BJ (cell line): ENCODE measurements around the gene CDSN. TPM values are rescaled to one million over a fixed set of nuclear protein-coding genes. Genes with fewer than 3 reads are reported as not detected.
"Not testable (repeated sequence)": the region's sequence is repeated elsewhere in the genome, so short reads cannot be mapped to it uniquely, and the experiment has no call there.

Source experiments
- CTCF ChIA-PET: fragments of 350-600 bp; formaldehyde crosslinking; extraction: SDS; loops from one replicate; lab custom pipeline; 2021; ENCODE audit warnings: antibody characterized with exemption, inconsistent platforms; lab: Yijun Ruan, JAX
- POLR2A ChIA-PET: fragments of 300-600 bp; sonication (Branson Sonifier 250); formaldehyde crosslinking; extraction: SDS; loops from one replicate; lab custom pipeline; 2021; ENCODE audit warnings: antibody characterized with exemption; lab: Charles Lee
- DNase-seq: peaks from one replicate; pipeline ENCODE4 v3.0.0-alpha.2; 2011; ENCODE audit warnings: low read depth
- H3K27me3 ChIP-seq: 2 replicates; pipeline ENCODE4 v1.6.0; 2011; ENCODE audit warnings: low read length; ENCODE audit not compliant: control insufficient read depth, insufficient read depth
- H3K36me3 ChIP-seq: 2 replicates; pipeline ENCODE4 v1.5.1; 2011; ENCODE audit warnings: low read length; ENCODE audit not compliant: control insufficient read depth, insufficient read depth
- H3K4me3 ChIP-seq: 2 replicates; pipeline ENCODE4 v1.5.1; 2011; ENCODE audit warnings: low read depth, mild to moderate bottlenecking, control low read depth, low read length
- CTCF ChIP-seq: IDR thresholded peaks from 2 replicates; pipeline ENCODE4 v1.5.1; 2011; ENCODE audit warnings: low read depth, mild to moderate bottlenecking, control low read depth, inconsistent platforms, low read length, moderate library complexity; ENCODE audit not compliant: insufficient read depth
- polyA minus RNA-seq: library from RNA; depleted of rRNA, polyadenylated mRNA; stranded (reverse); fragments of >200 nt; gene quantifications from 2 replicates; pipeline ENCODE4 v1.2.3, GENCODE V29; 2011; rRNA and poly(A)+ RNA removed
- polyA plus RNA-seq: library from polyadenylated mRNA; depleted of rRNA; stranded (reverse); fragments of >200 nt; gene quantifications from 2 replicates; pipeline ENCODE4 v1.2.3, GENCODE V29; 2011; rRNA removed

CDSN gene
- polyA plus RNA-seq (not detected in 2 replicates), polyA minus RNA-seq (not detected in 2 replicates)

GRCh38 chr6:31120151-31120915 is at the start of gene CDSN:
CDSN (minus strand) TSS chr6:31120446; CDS start chr6:31120419, 27 bp downstream.
- Histone ChIP-seq H3K4me3 (no peak within 1 kb of the TSS), H3K36me3 (no peaks in the 10 kb centered on the region; the same call in 1 of the 2 replicates), H3K27me3 (no peaks in the 10 kb centered on the region)
- POLR2A ChIA-PET: interaction anchor here (0.6 kb wide), 1 partner anchor 10 kb away, joined by 11 read pairs; no protein-coding TSS in a partner anchor
- DNase-seq: no peak
- no peak for TF ChIP-seq CTCF
- CTCF ChIA-PET: interaction anchor here (1.5 to 2.4 kb wide), 3 partner anchors 33 to 205 kb away, joined by 3 to 7 read pairs (median 5); no protein-coding TSS in a partner anchor

DNA sequence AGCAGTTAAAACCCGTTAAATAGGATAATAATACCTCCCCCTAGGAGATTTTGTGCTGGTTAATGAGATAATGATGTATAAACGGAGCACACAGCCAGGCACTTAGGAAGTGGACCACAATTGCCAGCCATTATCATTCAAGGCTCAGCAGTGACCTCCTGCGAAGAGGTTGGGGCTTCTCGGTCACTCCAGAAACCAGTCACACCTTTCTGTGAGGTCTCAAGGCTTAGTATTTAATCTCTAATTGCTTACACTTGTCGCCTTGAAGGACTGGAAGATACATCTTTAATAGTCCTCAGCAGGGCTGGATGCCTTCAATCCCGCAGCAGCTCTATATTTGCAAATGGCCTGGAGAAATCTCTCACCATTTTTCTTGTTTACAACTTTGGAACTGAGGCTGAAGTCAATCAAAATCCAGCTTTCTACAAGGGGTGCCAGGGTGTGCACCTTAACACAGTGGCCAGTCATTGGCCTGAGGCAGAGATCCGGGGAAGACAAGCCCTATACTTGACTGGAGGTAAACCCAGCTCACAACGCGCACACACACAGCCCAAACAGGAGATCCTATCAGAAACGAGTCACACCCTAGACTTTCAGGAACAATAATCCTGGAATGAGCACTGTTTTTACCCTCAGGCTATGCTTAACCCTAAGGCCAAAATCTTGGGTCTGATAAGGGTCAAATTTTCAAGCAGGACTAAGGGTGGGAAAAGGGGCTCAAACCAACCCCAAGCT is 49.0 kb upstream of the CDSN start:
- no peaks in the 10 kb centered on the region for H3K27me3 ChIP-seq
- no peak overlapping the region for H3K4me3 ChIP-seq
- CTCF ChIA-PET: no interaction called here
- no peak for DNase-seq
- TF ChIP-seq CTCF: no peak
- H3K36me3 ChIP-seq: no peaks in the 10 kb centered on the region
- POLR2A ChIA-PET: interaction anchor here (0.6 kb wide), 1 partner anchor 99 kb away, joined by 4 read pairs; no protein-coding TSS in a partner anchor

DNA sequence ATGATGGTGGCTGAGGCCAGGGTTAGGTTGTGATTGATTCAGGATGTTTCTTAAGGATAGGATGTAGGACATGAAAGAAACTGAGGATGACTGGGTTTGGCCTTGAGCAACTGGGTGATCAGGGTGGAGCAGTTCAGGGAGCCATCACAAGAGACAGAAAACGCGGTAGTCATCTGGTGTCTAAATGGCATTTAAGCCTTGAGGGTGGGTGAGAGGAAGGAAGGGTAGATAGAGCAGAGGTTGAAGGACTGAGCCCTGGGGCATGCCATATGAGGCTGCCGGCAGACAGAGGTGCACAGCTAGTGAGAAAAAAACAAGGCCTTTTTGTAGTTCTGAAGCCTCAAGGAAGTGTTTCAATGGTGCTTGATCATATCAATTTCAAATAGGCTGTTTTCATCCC is 48.4 kb upstream of the CDSN start:
- no peak overlapping the region for H3K4me3 ChIP-seq
- ChIA-PET CTCF (no interaction called here), POLR2A (interaction anchor here (0.6 kb wide), 1 partner anchor 380 kb away, joined by 16 read pairs; no protein-coding TSS in a partner anchor)
- no peaks in the 10 kb centered on the region for H3K36me3 ChIP-seq
- TF ChIP-seq CTCF: no peak
- no peak for DNase-seq
- H3K27me3 ChIP-seq: no peaks in the 10 kb centered on the region

GRCh38 chr6:31165986-31166385 is 45.7 kb upstream of the CDSN start:
- H3K36me3 ChIP-seq: peaks cover 2% of the 10 kb centered on the region; the same call in 1 of the 2 replicates
- no peak for DNase-seq
- TF ChIP-seq CTCF: no peak
- ChIA-PET CTCF (interaction anchor here (1.2 to 2.1 kb wide), 3 partner anchors 9 to 201 kb away, joined by 3 to 6 read pairs (median 3); no protein-coding TSS in a partner anchor), POLR2A (no interaction called here)
- H3K27me3 ChIP-seq: no peaks in the 10 kb centered on the region
- no peak overlapping the region for H3K4me3 ChIP-seq

DNA sequence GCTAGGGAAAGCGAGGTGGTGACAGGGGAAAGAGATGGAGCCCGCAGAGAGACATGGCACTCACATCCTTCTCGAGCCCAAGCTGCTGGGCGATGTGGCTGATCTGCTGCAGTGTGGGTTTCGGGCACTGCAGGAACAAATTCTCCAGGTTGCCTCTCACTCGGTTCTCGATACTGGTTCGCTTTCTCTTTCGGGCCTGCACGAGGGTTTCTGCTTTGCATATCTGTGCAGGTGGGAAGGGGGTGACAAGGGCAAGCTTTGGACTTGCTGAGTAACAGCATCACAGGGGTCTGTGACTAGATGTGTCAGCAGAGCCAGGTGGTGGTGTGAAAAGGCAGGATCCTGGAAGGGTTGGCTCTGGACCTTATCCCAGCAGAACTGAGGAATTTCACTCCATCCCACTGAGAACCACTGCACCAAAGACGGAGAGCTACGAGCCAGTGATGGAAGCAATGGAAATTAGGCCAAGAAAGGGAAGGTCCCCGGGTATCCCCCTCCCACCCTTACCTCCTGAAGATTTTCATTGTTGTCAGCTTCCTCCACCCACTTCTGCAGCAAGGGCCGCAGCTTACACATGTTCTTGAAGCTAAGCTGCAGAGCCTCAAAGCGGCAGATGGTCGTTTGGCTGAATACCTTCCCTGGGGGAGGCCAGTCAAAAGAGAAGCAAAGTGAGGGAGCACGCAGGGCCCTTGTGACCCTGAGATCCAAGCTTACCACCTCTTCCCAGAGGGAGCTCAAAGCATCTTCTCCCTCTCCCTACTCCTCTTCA is 45.0 kb upstream of the CDSN start:
- H3K27me3 ChIP-seq, POLR2A ChIA-PET, H3K4me3 ChIP-seq, DNase-seq, H3K36me3 ChIP-seq: not testable (repeated sequence)
- CTCF ChIA-PET: interaction anchor here (0.6 to 2.1 kb wide), 4 partner anchors 10 to 712 kb away, joined by 3 to 6 read pairs (median 3); no protein-coding TSS in a partner anchor

- POLR2A ChIA-PET, DNase-seq, H3K36me3 ChIP-seq, H3K27me3 ChIP-seq, H3K4me3 ChIP-seq: not testable (repeated sequence)
- CTCF ChIA-PET: interaction anchor here (0.6 to 2.1 kb wide), 5 partner anchors 10 to 711 kb away, joined by 3 to 6 read pairs (median 3); no protein-coding TSS in a partner anchor
Measured at GRCh38 chr6:31164475-31165063, 44.3 kb upstream of the CDSN start.
